Stimulated activated naive CD4-positive, alpha-beta T cell (primary cell): ENCODE measurements around the gene MCRIP1.
A peak's percentile ranks its signal among the peaks of the same experiment; 100 is the strongest.

Experiments used
- DNase-seq, 6 experiments: peaks; one replicate each; lab custom pipeline; 2025; lab: John Stamatoyannopoulos, UW

The MCRIP1 gene

DNA sequence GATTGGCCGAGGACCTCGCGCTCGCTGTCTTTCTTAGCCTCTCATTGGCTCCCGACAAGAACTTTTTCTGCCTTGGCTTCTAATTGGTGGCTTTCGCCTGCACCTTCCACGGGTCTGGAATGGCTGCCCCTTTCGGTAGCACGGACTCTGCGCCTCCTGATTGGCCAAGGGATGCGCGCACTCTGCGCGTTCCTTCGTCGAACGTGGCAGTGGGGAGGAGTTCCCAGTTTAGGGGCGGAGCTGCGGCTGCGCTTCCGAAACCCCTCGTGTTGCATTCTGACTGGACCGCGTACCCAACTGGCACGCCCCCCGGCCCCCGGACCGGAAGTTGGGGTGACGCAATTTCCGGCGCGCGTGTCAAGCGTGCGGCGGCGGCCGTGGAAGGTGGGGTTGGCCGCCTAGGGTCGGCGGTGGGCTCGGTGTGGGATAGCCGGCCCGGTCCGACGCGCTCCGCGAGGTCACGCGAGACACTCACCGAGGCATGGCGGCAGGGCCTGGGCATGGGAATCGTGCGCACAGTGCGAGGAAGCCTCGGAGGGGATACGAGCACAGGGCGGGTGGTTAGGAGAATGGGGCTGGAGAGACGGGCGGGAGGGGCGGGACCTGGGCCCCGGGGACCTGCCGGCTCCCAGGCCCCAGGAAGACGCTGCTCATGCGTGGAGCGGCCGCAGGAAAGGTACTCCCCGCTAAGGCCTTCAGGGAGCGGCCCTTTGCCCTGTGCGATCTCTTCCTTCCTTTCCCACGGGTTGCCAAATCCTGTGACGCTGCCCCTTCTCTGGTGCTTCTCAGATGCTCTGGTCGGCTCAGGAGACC is 27.9 kb upstream of the MCRIP1 start:
- peak; percentile 98 to 100 (median 99) for DNase-seq

DNA sequence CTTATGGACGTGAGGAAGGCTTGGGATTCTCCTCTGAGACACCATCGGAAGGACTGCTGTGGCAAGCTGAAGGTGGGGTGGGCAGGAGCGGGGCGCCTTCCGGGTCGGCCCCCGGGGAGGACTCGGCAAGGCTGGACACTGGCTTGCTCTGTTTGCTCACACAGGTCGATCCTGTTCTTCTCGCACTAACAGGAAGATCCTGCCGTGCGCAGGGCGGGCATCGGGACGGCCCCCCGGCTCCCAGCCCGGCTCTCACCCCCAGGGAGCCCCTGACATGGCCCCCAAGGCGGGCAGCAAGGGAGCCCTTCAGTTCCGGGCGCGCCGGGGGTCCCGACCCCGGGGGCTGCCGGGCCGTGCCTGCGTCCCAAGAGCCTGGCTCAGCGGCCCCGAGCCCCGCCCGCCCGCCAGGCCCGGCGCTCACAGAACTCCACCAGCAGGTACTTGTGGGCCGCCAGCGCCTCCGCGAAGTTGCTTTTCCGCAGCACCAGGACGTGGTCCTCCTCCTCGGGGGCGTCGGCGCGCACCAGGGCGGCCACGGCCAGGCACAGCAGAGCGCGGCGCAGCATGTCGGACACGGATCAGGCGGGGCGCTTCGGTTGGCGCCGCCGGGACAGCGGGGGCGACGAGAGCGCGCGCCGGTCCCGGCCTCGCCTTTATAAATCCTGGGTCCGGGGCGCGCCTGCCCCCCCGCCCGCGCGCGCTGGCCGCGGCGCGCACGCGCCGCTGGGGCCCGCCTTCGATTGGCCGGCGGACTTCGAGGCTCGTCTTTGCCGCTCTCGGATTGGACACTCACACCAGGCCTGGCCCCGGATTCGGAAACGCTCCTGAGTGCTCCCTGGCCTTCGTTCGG is 27.0 kb upstream of the MCRIP1 start, which contains the start of gene P4HB:
TSS of gene P4HB (minus strand) at position 630 of the 850 bp plus-strand sequence. CDS start at position 566, 64 bp downstream.
- peak in 1 of 6 experiments; percentile 98 for DNase-seq

DNA sequence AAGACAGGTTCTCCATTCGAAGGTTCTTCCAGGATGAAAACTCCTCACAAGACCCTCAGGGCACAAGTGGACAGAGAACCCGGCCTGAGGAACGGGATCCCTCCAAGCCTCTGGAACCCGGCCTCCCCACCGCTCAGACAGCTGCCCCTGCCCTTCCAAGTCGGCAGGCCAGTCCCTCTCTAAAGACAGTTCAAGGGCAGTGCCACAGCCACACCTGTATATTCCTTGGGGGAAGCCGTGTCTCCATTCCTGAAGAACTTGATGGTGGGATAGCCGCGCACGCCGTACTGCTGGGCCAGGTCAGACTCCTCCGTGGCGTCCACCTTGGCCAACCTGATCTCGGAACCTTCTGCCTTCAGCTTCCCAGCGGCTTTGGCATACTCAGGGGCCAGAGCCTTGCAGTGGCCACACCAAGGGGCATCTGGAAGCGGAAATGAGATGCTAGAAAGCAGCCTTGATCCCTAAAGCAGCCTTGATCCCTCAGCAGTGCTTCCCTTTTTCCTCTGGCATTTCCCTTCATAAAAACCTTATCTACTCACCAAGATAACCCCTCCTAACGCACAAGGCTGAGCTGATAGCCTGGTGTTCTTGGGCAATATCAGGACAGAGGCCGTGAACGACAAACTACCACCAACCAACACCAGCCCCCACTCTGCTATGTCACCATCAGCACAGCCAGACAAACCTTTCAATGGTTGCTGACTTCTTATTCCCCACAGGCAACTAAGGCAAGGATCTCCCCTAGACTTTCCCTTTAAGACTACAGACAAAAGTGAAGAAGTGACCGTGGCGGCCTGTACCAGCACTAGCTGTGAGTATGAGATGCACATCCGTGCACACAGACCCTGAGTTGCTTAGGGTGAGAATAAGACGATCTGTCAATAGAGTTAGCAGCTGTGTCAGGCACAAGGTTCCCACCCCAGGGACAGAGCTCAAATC is 26.1 kb upstream of the MCRIP1 start:
- no peak for DNase-seq

DNA sequence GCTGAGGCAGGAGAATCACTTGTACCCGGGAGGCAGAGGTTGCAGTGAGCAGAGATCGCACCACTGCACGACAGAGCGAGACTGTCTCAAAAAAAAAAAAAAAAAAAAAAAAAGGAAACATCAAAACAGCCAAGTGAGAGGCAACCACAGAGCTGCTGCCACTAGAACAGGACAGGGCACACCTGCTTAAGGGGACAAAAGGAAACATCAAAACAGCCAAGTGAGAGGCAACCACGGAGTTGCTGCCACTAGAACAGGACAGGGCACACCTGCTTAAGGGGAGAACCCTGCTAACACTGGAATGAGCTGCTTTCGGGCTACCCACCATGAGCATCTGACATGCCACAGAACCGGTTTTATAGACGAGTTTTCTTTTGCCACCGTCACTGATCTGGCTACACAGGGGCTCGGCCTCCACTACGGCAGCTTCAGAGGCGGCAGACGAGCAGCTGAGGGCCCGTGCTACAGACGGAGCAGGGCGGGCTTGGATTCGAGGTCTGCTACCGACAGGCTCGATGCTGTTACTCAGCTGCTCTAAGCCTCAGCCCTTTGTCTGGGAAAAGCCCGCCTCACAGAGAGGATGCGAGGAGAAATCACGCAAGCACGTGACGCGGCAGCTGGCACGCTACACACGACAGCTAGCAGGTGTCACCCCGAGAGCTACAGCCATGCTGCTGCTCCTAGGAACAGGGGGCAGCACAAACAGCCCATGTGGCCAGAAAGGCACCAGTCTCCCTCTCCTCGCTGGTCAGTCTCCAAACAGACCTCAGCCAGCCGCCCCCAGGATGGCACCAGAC is 25.3 kb upstream of the MCRIP1 start:
- DNase-seq, result no peak

DNA sequence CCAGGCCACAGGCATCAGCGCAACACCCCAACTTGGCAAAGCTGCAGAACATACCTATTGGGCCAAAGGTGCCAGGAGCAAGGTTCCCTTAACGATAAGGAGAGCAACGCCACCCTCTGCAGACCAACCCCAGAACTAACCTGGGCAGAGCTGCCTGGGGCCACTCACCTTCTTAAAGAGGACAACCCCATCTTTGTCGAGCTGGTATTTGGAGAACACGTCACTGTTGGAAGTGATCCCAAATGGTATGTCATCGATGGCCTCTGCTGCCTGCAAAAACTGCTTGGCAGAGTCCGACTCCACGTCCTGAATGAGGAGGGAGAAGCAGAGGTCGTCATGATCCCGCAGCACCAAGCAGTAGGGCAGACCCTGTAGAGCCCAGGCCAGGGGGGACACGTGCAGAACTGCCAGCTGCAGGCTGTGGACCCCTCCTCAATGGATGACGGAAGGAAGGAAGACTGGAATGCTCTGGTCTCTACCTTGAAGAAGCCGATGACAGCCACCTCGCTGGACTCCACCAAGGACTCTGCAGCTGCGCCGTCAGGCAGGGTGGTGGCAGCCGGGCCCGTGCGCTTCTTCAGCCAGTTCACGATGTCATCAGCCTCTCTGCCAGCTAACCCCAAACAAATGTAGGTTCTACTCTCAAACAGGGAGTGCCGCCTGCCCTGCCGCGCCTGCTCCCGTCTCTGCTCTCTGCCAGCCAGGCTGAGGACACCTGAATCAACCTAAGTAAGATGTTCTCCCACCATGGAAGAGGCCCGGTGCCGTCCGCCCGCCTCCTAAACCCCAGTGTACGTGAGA is 22.1 kb upstream of the MCRIP1 start:
- no peak for DNase-seq

DNA sequence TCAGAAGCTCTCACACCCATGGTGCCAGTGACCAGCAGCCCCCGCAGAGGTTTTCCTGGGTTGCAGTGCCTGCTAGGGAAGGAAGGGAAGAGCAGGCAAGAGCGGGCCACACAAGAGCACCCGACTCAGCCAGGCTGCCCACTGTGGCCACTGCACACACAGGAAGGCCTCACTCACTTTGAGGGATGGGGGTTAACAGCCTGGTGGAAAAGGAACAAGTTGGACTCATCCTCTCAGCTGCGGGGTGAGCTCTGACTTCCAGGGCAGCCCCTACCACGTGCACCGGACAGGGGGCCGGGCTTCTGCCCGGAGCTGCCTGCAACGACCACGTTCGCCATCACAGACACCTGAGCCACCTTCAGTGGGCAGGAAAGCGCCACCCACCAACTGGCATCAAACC is 19.1 kb upstream of the MCRIP1 start:
- no peak for DNase-seq

DNA sequence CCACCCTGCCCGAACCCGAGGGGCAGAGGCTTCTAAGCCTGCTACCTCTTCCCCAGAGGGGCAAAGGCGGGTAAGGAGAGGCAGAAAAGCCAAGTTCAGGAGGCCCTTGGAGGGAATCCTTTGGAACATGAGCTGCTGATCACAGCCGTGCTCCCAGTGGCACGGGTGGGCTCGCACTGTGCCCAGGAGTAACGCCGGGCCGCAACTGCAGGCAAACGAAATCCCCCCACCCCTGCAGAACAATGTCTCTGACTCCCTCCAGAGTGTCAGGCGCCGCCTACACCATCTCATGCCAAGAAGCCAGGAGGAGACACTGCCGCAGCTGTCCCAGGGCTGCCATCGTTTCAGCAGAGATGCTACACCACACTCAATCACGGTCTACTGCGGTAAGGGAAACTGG is 18.3 kb upstream of the MCRIP1 start:
- no peak for DNase-seq

DNA sequence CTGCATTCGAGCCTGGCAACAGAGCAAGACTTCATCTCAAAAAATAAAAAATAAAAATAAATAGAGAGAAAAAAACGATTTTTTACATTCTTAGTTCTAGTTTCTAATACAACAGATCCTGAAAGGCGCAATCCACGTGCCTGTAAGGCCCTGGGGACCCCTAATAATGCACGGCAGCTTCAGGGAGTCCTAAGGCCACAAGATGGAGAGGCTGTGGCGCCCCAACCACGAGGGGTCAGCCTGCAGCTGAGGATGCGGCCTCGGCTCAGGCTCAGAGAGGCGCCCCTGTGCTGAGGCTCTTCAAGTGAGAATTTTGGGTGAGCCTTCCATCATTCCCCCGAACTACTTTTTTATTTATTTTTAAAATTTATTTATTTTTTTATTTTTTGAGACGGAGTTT is 16.4 kb upstream of the MCRIP1 start:
- no peak for DNase-seq

DNA sequence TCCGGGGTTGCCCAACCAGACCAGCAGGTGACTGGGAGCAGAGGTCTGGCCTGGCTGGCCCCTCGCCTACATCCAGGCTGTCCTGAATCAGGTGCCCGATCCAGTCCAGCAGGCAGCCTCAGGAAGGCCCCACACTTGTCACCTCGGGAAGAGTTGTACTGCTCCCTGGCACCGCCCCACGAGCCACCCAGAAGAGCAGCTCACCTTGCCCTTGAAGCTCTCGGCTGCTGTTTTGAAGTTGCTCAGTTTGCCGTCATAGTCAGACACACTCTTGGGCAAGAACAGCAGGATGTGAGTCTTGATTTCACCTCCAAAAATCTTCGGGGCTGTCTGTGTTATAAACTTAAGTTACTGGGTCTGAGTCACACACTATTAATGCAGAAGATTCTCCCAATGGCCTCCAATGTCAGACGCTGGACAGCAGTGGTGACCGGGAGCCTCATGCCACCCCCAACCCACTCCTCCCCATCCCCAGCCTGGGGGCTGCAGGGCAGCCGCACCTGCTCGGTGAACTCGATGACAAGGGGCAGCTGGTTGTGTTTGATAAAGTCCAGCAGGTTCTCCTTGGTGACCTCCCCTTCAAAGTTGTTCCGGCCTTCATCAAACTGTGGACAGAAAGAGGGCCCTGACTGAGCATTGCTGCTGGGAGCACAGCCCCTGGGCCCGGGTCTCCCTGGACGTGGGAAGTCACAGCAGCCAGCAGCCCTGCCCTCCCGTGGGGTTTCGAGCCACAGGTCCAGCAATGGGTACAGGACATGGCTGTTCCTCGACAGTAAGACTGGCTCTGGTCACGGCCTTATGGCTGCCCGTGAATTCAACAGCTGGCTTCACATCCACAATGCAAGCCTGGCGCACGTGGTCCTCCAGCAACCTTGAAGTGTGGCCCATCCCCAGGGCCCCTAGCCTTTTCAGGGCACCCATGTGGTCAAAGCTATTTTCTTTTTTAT is 13.9 kb upstream of the MCRIP1 start:
- no peak for DNase-seq

DNA sequence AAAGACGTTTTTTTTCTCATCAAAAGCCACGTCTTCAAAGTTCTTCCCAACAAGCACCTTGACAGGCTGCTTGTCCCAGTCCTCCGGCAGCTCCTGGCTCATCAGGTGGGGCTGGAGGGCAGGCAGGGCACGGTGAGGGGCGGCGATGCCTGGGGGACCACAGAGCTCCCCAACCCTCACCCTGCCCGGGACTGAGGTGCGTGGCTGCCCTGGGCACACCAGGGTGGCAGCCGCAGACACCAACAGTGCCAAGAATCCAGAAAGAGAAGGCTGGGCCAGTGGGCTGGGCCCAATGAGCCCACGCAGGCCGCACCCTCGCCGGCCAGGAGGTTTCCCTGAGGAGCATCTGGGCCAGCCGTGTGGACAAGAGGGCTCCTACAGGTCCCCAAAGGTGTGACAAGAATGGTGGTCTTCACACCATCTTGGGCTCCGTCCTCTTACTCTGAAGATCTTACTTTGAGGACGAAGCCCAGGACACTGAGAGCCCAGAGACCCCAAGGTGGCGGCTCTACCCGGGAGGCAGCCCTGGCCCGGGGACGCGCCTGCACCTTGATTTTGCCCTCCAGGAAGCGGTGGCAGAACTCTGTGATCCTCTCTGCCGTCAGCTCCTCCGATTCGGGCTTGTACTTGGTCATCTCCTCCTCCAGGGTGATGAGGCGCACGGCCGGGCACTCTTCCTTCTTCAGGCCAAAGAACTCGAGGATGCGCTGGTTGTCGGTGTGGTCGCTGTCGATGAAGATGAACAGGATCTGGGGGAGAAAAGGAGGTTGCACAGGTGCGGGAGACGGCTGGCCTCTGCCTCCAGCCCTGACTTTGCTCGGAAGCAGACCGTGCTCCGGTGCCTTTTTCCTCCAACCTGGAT is 13.0 kb upstream of the MCRIP1 start:
- DNase-seq, result no peak

DNA sequence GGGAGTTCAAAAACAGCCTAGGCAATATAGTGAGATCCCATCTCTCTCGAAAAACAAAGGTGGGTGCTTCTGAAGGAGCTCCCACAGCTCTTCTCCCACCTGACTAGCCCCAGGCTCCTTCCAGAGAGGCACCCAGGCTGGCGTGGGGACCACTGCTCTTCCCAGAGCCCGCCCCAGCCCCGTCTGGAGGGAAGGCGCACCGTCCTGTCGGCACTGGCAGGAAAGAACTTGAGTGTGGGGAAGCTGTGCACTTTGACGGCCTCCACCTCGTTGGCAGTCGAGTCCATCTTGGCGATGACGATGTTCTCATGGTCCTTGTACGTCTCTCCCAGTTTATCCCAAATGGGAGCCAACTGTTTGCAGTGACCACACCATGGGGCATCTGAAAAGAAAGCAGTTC is 12.3 kb upstream of the MCRIP1 start:
- no peak for DNase-seq

DNA sequence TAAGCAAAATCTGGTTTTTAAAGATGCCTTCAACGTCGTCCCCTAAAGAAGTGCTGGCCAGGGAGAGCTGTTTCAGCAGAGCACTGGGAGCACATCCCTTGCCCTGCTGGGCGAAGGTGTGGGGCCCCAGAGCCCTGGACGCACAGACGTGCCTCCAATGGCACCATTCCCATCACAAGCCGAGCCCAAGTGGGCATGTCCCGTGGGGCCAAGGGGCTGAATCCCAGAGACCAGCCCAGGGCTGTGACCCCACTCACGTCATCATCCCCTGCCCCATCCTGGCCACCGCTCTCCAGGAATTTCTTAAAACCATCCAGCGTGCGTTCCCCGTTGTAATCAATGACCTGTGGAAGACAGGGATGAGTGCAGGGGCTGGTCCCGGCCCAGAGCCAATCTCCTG is 11.8 kb upstream of the MCRIP1 start:
- DNase-seq, result no peak

DNA sequence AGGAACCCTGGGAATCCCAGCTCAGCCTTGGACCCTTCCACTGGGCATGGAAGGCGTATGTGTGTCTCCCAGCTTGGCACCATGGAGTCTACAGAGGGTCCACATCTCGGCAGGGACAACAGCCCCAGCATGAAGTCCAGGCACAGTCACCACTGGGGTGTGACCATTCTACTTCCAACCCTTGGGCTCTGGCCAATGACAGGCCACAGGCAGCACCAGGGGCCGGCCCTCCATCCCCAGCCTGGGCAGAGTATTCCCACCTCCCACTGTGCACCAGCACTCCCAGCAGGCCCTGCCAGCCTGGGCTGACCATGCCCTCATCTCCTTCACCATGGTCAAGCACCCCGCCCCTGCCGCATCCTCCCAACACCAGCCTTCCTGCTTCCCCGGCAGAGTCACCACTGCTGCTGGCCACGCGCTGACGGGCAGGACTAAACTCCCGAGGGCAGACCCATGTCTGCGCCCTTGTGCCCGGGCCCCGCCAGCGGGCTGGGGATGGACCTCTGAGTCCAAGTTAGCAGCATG is 11.3 kb upstream of the MCRIP1 start:
- no peak for DNase-seq

DNA sequence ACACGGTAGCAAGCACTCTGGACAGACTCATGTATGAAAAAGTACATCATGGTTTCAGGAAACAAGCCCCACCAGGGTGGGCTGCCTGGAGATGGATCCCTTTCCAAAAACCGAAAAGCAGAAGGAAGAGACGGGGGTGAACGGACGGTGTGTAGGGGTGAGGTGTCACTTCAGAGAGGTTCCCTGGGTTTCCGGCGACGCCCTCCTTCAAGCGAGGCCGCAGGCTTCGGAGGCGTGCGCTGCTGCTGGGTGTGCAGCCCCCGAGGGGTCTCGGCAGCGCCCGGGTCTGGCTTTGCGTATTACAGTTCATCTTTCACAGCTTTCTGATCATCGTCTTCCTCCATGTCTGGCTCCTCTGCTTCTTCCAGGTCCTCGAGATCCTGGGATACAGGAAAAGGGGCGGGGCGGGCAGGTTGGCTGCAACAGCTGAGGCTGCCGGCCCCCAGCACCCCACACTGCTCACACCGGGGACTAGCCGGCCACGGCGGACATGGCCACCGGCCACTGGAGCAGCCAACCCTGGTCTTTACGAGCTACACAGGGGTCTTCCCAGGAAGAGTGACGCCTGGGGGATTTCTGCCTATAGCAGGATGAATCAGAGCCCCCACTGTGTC is 10.7 kb upstream of the MCRIP1 start:
- no peak for DNase-seq

DNA sequence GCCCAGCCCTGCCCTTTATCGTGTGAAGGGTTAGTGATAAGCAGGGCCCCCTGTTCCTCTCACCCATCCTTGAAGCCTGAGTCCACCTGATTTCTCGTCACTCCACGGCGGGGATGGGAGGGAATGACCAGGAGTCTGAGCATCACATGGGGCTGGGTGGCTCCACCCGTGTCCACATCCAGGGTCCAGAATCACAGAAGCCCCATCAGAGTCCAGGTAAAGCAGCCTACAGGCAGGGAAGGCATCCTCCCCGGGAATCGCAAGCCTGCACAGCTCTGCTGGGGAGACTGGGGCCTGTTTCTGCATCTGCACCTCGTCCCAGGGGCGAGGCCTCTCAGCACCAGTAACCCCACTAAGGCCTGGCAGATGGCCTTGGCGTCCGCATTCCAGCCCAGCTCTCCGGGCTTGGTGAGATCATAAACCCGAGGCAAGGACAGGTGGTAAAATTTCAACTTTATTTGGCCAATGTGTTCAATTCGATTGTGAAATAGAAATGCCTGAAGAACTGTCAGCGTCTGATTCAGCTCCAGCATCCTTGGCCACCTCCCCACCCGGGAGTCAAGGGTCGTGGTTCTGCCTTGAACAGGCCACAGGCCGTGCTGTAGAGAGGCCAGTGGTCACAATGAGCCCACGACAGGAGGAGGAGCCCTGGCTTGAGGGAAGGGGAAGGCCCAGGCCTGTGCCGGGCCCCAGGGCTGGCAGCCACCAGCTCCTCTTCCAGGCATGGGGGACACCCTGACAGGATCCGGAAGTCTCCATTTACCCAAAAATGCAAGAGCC is 9.8 kb upstream of the MCRIP1 start:
- no peak for DNase-seq

DNA sequence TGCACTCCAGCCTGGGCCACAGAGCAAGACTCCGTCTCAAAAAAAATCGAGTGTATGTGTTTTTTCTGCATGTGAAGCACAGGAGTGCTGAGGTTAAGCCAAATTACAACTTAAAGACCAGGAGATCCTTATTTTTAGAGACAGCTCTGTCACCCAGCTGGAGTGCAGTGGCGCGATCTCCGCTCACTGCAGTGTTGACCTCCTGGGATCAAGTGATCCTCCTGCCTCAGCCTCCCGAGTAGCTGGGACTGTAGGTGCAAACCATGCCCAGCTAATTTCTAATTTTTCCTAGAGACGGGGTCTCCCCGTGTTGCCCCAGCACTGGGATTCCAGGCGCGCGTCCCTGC is 9.3 kb upstream of the MCRIP1 start:
- no peak for DNase-seq

DNA sequence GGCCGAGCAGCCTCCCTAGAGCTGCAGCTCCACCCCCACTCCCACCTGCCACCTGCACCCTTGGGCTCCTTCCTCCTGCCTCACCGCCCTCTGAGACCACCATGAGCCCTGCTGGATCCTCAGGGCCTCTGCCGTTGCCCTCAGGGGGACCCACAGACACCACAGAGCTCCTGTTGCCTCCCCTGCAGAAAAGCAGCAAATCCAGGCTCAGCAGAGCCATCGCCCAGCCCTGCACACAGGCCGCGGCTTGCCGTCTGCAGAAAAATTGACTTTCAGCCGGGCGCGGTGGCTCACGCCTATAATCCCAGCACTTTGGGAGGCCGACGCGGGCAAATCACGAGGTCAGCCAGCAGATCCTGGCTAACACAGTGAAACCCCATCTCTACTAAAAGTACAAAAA is 8.8 kb upstream of the MCRIP1 start:
- no peak for DNase-seq
